Astrocyte of the cerebellum (primary cell): ENCODE results near the gene ERBB4.

Source experiments
- DNase-seq: peaks from one replicate; pipeline ENCODE4 v3.0.0-alpha.2; 2011; ENCODE audit warnings: low read depth
- H3K4me3 ChIP-seq: 2 replicates; pipeline ENCODE4 v1.5.1; 2011; ENCODE audit warnings: mild to moderate bottlenecking, low read depth, low read length, moderate library complexity
- in situ Hi-C: cut with HindIII; loops from 2 replicates; pipeline ENCODE4 v1.10.0; 2017; ENCODE audit warnings: low sequenced_read_pairs
- TF ChIP-seq, protein P1 (sequence below): IDR thresholded peaks from 2 replicates; pipeline ENCODE4 v1.5.1; 2012; ENCODE audit warnings: low read length, low read depth, moderate library complexity, mild to moderate bottlenecking; ENCODE audit errors: missing control alignments

The ERBB4 gene

GRCh38 chr2:212538305-212539071 is at the start of gene ERBB4:
TSS of gene ERBB4 (minus strand) at chr2:212538802. CDS start at chr2:212538530, 272 bp downstream.
- peak within 1 kb of the TSS; percentile 49 for H3K4me3 ChIP-seq
- DNase-seq, result no peak
- in situ Hi-C loops, result no loop called here
- TF ChIP-seq, protein P1, sequence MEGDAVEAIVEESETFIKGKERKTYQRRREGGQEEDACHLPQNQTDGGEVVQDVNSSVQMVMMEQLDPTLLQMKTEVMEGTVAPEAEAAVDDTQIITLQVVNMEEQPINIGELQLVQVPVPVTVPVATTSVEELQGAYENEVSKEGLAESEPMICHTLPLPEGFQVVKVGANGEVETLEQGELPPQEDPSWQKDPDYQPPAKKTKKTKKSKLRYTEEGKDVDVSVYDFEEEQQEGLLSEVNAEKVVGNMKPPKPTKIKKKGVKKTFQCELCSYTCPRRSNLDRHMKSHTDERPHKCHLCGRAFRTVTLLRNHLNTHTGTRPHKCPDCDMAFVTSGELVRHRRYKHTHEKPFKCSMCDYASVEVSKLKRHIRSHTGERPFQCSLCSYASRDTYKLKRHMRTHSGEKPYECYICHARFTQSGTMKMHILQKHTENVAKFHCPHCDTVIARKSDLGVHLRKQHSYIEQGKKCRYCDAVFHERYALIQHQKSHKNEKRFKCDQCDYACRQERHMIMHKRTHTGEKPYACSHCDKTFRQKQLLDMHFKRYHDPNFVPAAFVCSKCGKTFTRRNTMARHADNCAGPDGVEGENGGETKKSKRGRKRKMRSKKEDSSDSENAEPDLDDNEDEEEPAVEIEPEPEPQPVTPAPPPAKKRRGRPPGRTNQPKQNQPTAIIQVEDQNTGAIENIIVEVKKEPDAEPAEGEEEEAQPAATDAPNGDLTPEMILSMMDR, result no peak

DNA sequence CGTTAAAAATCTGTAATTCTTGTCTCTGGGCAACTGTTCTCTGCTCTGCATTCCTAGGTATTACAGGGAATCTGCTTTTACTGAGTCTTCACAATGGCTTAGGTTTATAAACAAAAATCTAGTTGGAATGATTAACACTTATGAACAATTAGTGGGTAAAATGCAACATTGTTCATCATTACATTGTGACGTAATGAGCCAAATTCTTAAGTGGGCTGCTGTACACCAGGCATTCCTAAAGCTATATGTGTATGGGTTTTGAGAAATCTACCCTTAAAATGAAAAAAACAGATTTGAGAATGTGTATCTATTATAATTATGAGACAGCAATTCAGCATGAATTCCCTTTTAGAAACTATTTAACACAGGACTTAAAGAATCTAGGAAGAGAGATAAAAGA is 41.5 kb upstream of the ERBB4 start:
- TF ChIP-seq, protein P1, result no peak
- in situ Hi-C loops, result no loop called here
- no peak for DNase-seq
- H3K4me3 ChIP-seq, result no peak overlapping the region

GRCh38 chr2:212556296-212556695 is 17.7 kb upstream of the ERBB4 start:
- TF ChIP-seq, protein P1, result no peak
- H3K4me3 ChIP-seq, result no peak overlapping the region
- DNase-seq, result no peak
- in situ Hi-C loops, result no loop called here

GRCh38 chr2:212554233-212554632 is 15.6 kb upstream of the ERBB4 start:
- DNase-seq, result no peak
- TF ChIP-seq, protein P1, result no peak
- H3K4me3 ChIP-seq, result no peak overlapping the region
- in situ Hi-C loops, result no loop called here

GRCh38 chr2:212549941-212550340 is 11.3 kb upstream of the ERBB4 start:
- DNase-seq, result no peak
- TF ChIP-seq, protein P1, result no peak
- in situ Hi-C loops, result no loop called here
- no peak overlapping the region for H3K4me3 ChIP-seq

- in situ Hi-C loops, result no loop called here
- TF ChIP-seq, protein P1, result no peak
- DNase-seq, result no peak
- H3K4me3 ChIP-seq, result no peak overlapping the region
Measured at GRCh38 chr2:212549463-212549862, 10.9 kb upstream of the ERBB4 start.
